Activated CD4-positive, CD25-positive, alpha-beta regulatory T cell treated with anti-CD3 and anti-CD28 coated beads, Interleukin-2, amount 50 U/mL, for 24 hours (primary cell): ENCODE results near the gene LACTB.

Experiments used
- ATAC-seq, 2 donors: fragments of 150-1000 bp; cut with Tn5 transposase; one replicate each; pipeline ENCODE4 v1.10.0; 2021; ENCODE audit warnings: mild to moderate bottlenecking in 1 of 2, moderate library complexity in 1 of 2

The LACTB gene

DNA sequence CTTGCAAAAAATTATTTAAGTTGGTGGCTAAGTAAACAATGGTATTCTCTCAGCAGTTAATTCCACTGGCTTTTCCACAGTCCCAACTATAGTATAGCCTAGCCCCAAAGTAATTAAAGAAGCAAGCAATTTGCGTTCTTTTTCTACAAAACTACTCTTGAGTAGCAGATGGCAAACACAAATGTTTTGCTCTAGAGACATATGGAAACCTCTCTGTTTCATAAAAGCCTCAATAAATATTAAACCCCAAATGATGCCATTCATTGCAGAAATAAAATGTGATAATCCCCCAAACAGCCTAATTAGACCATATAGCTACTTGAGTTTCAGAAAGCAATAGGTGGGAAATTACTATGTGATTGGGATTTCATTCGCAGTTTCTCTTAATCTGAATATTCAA, 59.1 kb downstream of the LACTB start:
- no peak for ATAC-seq

DNA sequence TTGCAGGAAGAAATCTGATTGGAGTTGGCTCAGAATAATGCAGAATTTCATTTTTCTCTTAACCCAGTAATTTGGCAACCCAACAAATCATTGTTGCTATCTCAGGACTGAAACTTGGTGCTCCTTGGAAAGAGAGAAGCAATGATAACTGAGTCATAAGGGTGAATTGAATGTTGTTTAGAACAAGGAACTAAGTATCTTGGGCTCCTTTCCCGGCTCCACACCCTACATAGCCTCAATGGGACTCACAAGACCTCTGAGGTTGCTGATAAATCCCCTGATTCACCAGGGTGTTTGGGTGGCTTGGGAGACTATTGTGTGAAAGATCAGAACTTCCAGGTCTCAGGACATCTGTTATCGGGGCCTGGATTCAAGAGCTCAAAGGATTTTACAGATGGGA, 60.0 kb downstream of the LACTB start:
- no peak for ATAC-seq

DNA sequence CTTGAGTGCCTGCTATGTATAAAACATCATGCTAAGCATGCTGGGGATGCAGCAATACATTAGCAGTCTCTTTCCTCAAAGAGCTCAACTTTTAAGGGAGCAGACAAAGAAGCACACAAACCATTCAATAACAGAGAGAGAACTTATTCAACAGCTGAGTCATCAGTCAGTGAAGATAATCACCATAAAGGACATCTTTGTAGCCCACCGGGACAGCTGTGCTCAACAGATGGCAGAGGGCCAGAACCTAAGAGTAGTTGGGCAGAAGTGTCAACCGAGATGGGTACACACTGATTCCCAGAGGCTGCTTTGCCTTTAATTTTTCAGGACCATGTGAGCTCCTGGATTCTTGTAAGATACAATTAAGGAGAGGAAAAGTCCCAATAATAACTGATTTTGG, 63.5 kb downstream of the LACTB start:
- no peak for ATAC-seq

DNA sequence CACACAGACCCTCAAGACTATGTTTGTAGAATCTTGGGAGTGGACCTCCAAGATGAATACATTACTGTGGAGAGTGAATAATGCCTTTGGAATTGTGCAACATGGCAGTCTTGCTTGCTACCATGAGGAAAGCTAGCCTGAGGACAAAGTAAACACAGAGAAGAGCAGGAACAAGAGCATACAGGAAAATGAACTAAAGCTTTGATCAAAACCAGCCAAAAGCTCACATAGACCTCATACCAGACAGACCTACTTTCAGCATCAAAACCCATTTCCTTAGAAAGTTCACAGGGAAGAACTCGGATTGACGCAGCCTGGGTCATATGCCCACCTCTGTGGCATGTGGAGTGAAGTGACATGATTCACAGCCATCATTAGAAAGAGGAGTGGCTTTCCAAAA, 64.4 kb downstream of the LACTB start:
- ATAC-seq: no peak

DNA sequence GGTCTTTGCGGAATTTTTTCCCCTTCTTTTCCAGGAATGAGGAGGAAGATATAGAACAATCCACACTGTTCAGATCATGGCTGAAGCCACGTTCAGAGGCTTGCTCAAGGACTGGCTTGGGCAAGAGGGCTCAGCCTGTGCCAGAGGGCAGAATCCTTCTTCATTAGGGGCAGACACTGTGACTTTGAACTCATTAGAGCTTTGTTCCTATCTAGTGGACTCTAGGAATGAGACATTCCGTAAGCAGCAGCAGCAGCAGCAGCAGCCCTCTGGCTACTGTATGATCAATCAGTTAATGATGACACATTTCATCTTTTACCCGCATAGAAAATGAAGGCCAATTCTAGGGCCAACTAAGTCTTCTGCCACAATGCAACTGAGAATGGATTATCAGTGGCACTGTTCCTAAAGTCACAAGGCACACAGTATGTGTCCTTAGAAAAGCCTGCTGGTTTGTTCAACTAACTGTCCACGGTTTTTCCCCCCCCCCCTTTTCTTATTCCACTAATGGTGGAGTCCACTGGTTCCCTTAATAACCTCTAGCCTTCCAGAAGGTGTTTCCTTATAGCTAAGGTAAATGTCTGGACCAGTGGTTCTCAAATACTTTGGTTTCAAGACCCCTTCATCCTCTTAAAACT, 66.0 kb downstream of the LACTB start:
- no peak for ATAC-seq

DNA sequence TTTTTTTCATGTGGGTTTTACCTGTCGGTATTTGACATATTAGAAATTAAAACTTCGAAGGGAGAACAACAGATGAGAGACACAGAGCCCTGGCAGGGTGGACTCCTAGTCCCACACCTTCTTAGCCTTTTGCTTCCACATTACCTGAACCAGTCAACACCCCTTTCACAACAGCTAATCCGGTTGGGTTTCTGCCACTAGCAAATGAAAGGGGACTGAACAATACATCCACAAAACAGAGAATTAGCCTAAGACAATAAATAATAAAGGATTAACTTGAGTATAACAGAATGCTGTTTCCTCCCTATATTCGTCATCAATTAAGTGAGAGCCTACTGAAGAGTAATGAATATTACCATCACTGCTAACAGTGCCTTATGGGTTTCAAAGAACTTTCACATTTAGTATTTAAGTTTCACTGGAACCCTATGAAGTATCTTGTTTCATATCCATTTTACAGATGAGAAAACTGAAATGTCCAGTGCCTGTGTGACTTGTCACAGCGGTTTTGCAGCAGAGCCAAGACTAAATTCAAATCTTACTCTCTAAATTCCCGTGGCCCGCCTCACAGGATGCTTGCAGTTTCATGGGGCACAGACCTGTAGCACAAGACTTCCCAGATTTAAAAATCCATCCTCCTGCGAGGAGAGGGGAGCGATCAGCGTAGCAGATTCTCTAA, 66.7 kb downstream of the LACTB start:
- peak; percentile 14 to 22 for ATAC-seq

DNA sequence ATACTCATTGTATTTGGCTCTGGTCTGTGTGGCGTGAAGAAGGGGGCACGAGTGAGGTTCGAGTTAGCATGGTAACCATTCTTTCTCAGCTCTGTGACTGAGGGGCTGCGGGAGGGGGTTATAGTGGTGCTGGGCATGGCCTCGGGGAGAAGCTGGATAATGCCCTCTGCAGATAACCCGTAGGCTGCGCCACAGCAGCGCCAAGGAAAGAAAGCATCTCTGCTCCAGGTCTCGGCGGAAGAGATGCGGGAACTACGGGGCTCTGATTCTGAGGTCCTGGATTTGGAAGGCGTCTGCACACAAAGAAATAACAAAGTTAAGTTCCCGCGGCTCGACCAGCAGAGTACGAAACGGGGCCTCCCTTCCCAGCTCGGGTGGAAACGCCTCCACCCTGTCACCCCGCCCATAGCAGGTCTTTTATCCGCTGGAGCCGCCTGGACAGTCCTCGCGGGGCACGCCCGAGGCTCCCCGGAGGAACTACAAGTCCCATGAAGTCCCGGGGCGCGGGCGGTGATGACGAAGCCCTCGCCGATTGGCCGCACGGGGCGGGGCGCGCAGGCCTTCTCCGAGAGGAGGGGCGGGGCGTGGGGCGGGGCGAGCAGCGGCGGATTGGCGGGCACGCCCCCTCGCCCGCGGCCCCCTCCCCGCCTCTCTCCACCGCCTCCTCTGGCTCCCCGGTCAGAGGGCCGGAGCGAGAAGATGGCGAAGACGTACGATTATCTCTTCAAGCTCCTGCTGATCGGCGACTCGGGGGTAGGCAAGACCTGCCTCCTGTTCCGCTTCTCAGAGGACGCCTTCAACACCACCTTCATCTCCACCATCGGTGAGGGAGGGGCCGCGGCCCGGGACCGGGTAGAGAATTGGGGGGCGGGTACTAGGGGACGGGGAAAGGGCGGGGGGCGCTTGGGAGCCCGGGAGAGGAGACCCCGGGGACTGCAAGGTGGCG, 67.5 kb downstream of the LACTB start, which contains the start of gene RAB8B:
Gene RAB8B (plus strand): TSS at position 681 of the 946 bp plus-strand sequence. CDS start 19 bp downstream, at position 700.
- ATAC-seq: peak; percentile 75 to 78

DNA sequence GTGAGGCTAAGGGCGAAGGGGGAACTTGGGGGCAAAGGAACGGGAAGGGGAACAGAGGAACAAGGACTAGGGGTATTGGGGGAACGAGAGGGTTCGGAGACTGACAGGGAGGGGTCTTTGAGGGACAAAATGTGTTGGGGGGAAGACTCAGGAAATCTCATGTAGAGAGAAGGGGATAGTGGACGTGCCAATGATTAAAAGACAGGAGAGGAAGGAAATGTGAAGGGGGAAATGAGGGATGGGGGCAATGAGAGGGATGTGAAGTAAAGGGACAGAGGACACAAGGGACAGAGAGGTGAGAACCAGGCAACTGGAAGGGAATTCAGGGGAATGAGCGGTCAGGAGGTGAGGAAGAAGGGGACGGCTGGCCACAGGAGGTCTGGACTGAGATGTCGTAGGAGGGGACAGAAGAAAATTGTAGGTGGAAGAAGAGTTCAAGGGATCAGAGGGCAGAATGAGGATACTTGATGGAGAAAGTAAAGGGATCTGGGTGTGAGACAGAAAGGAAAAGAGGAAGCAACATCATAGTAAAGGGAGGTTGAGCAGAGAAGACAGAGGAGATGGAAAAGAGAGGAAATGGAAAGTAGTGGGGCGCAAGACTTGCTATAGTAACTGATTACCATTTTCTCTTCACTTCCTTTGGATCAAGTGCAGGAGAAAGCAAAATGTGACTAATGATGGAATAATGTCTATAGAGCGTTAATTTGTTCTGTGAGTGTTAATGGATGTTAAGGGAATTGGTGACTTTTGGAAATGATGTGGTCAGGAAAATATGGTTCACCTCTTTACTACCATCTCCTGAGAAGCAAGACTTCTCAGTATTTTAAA, 68.5 kb downstream of the LACTB start:
- no peak for ATAC-seq

DNA sequence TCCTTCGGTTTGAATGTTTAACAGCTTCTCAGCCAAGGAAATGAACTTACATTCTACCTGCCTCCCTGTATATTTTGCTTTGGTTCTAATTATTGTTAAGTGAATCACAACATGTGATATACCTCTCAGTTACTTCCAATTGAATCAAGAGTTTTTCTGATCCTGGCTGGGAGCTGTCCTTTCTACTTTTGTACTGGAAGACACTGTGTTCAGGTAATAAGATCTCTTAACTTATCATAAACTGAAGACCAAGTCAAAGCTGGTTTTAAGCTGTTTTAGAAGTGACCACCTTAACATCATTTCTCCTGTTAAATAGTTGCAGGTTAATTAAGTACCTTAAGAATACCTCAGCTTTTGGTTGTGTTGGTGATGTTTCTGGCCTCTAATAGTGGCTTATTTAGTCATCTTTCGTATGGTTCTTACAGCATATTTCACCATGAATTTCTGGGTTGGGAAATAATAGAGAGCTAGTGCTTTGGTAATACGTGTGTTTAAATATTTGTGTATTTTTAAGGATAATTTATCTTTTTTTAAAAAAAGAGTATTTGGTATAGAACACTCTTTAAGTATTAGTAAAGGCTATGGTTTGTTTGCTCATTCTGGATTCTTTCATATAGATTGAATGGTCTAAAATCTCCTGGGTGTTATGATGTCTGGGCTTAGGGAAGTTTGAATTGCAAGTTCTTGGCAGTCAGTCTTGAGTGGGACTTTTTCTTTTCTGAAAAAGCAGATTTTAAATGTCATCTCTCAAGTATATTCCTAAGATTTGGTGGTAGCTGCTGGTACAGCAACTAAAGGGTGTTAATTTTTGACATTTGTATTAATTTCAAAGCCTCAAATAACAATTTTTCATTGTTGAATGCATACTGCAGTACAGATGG, 69.3 kb downstream of the LACTB start:
- ATAC-seq: no peak
